Stimulated activated CD4-positive, alpha-beta T cell treated with anti-CD3 and anti-CD28 coated beads, Interleukin-2, amount 100 ng/mL, for 48 hours (primary cell): Measurements from ENCODE around the gene INPP4A.
"Not testable (repeated sequence)": the region's sequence is repeated elsewhere in the genome, so short reads cannot be mapped to it uniquely, and the experiment has no call there.

ENCODE experiments used
- DNase-seq, 2 donors: peaks; one replicate each; pipeline ENCODE4 v3.0.0-alpha.2; 2020

The INPP4A gene

DNA sequence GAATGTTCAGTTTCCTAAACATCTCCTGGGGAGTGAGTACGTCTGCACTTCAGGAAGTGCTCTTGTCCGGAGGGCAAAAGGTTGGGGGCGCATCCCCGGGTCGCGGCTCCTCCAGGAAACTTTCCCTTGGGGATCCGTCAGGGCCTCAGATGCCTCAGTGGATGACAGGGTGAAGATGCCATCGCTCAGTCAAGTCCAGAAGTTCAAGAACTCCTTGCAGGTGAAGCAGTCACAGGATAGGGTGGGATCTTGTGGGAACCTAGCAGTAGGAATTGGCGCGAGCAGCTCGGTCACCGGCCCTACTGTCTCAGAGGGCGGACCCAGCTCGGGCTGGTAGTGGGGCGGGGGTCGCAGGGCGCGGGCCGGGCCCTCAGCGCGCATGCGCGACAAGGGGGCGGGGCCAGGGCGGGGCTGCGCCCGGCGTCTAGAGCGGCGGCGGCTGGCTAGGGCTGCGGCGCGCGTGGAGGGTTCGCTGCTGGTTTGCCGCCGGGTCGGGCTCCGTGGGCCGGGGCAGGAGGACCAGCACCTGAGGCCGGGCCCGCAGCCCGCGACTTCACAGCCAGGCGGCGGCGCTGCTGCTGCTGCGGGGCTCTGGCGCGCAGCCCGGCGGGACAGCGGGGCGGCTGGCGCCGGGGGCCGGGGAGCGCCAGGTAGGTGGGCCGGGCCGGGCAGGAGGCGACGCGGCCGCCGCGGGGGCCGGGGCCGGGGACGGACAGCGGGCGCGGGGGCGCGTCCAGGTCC, at the start of gene INPP4A:
TSS of gene INPP4A (plus strand) at position 423 of the 741 bp plus-strand sequence. CDS start 75,191 bp downstream, outside the sequence.
- DNase-seq: peak; percentile 71 to 80

DNA sequence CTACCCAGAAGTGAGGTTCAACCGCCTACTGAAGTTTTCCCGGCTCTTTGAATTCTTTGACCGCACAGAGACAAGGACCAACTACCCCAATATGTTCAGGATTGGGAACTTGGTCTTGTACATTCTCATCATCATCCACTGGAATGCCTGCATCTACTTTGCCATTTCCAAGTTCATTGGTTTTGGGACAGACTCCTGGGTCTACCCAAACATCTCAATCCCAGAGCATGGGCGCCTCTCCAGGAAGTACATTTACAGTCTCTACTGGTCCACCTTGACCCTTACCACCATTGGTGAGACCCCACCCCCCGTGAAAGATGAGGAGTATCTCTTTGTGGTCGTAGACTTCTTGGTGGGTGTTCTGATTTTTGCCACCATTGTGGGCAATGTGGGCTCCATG, 48.7 kb upstream of the INPP4A start:
- no peak for DNase-seq

DNA sequence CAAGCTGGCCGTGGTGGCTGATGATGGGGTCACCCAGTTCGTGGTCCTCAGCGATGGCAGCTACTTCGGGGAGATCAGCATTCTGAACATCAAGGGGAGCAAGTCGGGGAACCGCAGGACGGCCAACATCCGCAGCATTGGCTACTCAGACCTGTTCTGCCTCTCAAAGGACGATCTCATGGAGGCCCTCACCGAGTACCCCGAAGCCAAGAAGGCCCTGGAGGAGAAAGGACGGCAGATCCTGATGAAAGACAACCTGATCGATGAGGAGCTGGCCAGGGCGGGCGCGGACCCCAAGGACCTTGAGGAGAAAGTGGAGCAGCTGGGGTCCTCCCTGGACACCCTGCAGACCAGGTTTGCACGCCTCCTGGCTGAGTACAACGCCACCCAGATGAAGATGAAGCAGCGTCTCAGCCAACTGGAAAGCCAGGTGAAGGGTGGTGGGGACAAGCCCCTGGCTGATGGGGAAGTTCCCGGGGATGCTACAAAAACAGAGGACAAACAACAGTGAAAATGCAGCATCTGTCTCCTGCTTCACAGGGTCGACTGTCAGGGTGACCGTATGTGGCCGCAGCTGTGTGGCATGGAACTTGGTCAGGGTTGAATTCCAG, 47.8 kb upstream of the INPP4A start:
- no peak for DNase-seq

DNA sequence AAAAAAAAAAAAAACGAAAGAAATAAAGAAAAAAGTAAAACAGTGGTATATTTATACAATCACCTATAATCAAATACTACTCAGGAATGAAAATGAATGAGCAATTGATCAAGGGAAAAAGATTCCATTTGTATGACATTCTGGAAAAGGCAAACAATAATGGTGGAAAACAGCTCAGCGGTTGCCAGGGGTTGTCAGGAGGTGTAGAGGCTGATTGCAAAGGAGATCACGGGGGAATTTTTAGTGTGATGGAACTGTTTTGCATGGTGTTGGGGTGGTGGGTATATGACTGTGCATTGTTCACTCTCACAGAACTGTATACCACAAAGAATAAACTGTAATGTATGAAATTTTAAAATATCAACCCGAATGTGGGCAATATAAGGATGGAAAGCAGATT, 45.5 kb upstream of the INPP4A start:
- no peak for DNase-seq

DNA sequence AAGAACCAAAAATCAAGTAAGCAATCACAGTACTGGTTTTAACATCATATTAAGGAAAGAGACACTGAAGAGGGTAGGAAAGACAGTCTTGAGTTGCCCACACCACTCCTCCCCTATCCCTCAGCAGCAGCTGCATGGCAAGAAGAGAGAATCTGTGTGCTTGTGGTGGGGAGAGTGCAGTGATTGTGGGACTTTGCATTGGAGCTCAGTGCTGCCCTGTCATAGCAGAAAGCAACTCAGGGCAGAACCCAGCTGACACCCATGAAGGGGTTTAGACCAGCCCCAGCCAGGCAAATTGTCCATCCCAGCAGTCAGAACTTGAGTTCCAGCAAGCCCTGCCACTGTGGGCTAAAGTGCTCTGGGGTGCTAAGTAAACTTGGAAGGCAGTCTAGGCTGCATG, 40.8 kb upstream of the INPP4A start:
- no peak for DNase-seq

DNA sequence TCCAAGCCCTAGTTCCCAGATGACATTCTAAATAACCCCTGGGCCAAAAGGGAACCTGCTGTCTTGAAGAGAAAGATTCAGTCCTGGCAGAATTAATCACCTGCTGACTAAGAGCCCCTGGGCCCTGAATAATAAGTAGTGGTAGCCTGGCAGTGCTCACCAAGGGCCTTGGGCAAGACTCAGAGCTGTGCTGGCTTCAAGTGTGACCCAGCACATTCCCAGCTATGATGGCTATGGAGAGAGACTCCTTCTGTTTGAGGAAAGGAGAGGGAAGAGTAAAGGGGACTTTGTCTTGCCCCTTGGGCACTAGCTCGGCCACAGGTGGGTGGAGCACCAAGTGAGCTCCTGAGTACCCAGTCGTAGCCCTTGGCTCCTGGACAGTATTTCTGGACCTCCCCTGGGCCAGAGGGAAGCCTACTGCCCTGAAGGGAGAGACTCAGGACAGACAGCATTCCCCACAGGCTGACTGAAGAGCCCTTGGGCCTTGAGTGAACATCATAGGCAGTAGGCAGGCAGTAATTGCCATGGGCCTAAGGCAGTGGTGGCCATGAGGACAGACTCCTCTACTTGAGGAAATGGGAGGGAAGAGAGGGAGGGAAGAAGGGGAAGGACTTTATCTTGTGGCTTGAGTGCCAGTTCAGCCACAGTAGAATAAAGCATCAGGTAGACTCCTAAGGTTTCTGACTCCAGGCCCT, 40.0 kb upstream of the INPP4A start:
- no peak for DNase-seq

DNA sequence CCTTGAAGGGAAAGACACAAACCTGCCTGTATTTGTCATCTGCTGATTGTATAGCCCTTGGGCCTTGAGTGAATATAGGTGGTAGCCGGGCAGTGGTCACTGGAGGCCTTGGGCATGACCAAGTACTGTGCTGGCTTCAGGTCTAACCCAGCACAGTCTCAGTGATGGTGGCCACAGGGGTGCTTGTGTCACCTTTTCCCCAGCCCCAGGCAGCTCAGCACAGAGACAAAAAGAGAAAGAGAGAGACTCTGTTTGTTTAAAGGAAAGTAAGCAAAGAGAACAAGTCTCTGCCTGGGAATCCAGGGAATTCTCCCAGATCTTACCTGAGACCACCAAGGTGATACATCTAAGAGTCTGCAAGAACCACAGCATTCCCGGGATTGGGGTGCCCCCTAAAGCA, 39.4 kb upstream of the INPP4A start:
- DNase-seq: no peak

DNA sequence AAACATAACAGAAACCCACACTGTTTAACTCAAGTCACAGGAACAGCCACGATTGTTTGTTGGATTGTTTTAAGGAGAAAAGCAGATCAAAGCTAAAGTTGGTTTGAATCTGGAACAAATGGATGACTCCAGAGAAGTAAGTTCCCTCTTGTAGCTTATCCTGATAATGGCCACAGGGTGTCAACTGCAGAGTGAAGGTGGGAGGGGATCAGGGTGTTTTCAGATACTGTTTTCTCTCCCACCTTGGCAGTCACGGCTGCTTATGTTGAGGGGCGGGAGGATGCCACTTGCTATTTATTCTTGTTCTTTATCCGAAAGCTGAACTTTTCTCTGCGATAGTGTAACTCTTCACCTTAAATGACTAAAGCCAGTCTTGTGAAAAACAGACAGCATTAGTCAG, 36.5 kb upstream of the INPP4A start:
- no peak for DNase-seq

DNA sequence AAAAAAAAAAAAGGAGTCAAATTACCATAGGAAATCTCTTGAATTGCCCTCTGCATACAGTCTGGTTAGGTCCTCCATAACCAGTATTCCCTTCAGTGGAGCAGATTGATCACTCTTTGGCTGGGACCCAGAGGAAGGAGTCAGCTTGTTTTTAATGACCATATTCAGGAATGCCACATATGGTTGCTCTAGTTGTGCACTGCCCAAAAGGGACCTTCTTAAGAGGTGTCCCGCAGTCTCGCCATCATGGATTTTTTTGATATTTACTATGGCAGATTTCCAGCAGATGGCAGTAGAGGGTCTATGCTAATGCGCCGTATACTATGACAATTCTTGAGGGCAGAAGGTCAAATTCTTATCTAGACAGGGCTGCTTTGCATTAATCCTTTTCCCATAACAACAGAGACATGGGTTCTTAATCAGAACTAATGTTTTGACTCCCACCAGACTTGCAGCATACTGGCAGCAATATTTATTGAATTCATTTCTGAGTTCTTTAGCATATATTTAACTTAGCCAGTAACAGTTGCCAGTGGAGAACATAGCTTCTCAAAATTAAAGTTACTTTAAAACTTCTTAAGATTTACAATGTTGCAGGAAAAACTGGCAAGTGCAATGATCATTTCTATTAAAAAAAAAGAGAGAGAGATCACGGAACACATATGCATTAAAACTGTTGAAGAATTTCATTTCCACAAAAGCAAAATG, 31.8 kb upstream of the INPP4A start:
- DNase-seq: peak; percentile 62 to 67

DNA sequence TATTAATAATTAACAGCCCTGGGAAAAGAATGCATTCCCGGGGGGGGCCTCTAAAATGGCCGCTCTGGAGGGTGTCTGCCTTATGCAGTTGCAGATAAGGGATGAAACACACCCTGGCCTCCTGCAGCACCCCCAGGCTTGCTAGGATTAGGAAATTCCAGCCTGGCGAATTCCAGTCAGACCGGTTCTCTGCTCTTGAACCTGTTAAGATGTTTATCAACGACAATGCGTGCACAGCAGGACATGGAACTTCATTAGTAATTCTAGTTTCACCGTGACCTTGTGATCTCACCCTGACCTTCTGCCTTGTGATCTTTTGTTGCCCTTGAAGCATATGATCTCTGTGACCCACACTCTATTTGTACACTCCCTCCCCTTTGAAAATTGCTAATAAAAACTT, 30.4 kb upstream of the INPP4A start:
- not testable (repeated sequence) for DNase-seq

DNA sequence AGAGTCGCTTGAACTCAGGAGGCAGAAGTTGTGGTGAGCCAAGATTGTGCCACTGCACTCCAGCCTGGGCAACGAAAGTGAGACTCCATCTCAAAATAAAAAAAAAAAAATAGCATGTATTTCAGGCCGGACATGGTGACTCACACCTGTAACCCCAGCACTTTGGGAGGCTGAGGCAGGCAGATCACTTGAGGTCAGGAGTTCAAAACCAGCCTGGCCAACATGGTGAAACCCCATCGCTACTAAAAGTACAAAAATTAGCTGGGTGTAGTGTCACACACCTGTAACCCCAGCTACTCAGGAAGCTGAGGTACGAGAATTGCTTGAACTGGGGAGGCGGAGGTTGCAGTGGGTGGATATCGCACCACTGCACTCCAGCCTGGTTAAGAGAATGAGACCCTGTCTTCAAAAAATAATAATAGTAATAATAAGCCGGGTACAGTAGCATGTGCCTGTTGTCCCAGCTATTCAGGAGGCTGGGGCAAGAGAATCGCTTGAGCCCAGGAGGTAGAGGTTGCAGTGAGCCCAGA, 28.9 kb upstream of the INPP4A start:
- DNase-seq: not testable (repeated sequence)

DNA sequence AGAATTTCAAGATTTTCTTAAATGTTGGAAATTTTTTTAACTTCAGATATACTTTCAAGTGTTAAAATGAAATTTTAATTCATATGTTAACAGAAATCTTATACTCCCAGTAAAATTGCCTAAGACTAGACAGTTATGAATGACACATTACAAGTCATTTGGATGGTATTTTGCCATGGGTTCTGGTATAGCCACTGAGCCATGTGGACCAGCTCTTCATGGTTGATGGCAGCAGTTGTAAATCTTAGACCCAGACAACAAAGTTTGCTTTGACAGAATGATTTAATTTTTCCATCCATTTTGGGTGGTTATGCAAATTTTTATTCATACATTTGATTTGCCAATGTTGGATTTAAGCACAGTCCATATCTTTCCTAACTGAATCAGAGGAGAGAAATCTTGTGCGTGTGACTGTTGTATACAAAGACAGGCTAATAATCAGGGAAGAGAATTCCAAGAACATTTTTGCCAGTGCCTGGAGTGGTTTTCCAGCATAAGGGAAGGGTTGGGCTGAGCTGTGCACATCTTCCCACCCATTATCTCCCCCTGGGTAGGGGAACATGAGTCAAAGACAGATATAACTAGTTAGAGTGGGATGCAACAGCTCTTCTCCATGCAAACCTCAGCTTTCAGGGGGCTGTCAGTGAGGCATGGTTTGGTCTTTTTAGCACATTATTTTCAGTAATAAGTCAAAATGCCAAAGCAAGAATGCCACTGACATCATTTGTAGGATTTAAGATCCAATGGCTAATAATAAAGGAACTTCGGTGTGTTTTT, 28.1 kb upstream of the INPP4A start:
- no peak for DNase-seq

DNA sequence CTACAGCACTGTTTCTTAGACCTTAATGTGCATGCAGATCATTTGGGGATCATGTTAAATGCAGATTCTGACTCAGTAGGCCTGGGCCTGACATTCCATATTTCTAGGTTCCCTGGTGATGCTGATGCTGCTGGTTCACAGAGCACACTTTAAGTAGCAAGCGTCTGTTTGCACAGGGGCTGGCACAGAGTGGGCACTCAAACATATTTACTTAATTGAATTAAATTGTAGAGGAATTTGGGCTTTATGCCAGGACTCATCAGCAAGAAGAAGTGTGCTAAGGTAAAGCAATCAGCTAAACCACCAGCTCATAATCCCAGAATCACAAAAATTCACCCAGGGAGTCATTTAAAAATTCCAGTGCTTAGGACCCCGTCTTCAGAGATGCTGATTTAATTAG, 25.1 kb upstream of the INPP4A start:
- no peak for DNase-seq

DNA sequence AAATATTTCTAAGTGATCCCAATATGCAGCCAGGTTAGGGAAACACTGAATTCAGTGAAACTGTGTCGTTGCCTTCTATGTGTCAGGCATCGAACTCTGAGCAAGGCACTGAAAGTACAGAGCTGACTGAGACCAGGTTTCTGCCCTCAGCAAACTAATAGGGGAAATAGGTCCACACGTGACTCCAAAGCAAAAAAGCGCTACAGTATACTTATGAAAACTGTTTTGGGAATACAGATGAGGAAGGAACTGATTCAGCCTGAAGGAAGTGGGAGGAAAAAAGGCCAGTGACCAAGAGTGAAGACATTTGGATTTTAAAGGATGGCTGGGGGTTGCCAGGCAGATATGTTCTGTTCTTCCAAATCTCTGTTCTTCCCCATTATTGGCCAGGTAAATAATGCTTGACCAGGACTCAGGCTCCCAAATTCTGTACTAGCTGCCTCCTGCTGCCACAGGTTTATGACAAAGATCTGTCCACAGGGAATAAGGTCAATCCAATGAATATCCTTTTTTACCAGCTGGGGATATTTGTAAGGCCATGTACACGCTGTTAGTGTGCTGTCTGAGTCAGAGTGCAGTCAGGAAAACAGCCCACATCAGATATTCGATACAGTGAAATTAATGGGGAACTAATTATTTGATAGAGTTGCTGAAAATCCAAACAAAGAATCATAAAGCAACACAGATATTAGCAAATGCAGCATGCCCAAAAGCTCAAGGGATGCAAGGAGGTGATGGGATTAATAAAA, 24.5 kb upstream of the INPP4A start:
- no peak for DNase-seq

DNA sequence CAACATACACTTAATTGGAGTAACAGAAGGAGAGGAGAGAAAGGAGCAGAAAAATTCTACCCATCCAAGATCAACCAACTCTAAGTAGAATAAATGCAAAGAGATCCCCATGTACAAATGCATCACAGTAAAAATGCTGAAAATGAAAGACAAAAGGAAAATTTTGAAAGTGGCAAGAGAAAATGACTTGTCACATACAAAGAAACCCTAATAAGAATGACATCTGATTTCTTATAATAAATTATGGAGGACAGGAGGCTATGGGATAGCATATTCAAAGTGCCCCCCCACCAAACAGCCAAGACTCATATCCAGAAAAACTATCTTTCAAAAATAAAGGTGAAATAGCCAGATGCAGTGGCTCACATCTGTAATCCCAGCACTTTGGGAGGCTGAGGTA, 22.2 kb upstream of the INPP4A start:
- DNase-seq: no peak

DNA sequence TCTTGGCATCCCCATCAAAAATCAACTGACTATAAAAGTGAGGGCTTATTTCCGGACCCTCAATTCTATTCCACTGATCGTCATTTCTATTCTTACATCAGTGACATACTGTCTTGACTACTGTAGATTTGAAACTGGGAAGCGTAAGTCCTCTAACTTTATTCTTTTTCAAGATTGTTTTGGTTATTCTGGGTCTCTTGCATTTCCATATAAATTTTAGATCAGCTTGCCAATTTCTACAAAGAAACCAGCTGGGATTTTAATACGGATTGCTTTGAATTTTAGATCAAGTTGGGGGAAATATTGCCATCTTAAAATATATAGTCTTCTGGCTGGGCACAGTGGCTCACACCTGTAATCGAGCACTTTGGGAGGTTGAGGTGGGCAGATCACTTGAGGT, 17.9 kb upstream of the INPP4A start:
- DNase-seq: no peak

DNA sequence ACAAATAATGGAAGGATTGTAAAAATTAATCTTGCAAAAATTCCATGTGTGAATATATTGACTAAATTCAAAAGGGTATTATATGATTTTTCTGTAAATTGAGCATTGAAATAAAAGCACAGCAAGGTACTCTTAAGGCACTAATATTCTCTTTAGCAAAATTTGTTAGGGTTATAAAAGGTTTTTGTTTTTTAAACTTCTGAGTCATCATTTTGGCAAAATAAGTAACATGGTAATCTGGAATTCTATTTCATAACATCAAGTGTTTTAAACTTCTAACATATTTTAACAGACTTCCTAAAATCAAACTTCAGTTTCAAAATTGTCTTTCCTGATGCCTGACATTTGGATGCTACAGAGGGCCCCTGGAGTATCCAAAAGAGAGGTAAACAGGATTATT, 12.5 kb upstream of the INPP4A start:
- no peak for DNase-seq

DNA sequence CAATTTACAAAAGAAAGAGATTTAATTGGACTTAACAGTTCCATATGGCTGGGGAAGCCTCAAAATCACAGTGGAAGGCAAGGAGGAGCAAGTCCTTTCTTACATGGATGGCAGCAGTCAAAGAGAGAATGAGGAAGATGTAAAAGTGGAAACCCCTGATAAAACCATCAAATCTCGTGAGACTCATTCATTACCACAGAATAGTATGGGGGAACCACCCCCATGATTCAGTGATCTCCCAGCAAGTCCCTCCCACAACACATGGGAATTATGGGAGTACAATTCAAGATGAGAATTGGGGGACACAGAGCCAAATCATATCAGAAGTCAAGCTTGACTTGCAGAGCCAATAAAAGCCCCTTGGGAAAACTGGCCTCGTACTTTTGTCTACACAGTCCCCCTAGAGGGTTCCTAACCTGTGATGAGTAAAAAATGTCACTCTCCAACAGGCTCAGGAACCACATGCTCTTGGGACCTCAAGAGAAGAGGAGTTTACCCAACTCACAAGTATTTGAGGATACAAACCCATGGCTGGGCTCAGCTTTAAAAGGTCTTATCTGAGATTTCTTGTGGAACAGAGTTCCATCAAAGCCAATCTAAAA, 11.2 kb upstream of the INPP4A start:
- DNase-seq: no peak

DNA sequence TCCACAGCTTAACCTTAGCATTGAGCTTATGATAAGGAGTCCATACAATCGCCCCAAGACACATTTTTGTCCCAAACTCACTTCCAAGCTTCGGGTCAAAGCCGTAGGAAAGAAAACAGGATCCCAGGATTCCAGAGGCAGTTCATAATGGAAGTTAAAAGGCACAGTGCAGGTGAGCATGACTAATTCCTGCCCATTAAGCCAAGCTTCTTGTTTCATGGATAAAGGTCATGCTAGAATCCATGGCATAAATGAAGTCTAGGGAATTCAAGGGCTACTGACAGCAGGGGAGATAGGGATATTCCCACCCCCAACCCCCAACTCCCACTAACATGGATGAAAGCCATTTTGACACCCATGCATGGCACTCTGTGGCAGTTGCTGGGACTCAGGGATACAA, 10.2 kb upstream of the INPP4A start:
- DNase-seq: no peak

DNA sequence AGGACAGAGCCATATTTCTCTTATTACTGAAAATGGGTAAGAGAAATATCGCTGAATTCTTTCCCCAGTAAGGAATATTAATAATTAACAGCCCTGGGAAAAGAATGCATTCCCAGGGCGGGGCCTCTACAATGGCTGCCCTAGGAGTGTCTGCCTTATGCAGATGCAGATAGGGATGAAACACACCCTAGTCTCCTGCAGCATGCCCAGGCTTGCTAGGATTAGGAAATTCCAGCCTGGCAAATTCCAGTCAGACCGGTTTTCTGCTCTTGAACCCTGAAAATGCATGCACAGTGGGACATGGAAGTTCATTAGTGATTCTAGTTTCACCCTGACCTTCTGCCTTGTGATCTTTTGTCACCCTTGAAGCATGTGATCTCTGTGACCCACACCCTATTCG, 9.0 kb upstream of the INPP4A start:
- not testable (repeated sequence) for DNase-seq

DNA sequence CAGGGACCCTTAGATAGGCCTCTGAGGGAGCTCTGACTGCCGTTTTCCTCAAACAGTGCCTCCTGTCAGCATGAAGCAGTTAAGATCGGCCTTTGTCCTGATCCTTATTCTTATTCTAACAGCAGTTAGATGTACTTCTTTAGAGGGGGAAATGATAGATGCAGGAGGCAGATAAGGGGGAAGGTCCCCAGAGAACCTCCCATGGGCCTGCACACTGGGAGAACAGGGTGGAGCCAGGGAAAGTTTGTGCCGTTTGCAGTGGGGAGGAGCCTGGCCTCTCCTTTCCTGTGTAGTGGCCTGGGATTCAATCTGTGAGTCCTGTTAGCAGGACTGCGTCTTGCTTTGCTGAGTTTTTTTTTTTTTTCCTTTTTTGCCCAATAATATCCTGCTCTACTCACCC, 7.9 kb upstream of the INPP4A start:
- no peak for DNase-seq
